ENCODE measurements around the gene GPT2.

The GPT2 gene

DNA sequence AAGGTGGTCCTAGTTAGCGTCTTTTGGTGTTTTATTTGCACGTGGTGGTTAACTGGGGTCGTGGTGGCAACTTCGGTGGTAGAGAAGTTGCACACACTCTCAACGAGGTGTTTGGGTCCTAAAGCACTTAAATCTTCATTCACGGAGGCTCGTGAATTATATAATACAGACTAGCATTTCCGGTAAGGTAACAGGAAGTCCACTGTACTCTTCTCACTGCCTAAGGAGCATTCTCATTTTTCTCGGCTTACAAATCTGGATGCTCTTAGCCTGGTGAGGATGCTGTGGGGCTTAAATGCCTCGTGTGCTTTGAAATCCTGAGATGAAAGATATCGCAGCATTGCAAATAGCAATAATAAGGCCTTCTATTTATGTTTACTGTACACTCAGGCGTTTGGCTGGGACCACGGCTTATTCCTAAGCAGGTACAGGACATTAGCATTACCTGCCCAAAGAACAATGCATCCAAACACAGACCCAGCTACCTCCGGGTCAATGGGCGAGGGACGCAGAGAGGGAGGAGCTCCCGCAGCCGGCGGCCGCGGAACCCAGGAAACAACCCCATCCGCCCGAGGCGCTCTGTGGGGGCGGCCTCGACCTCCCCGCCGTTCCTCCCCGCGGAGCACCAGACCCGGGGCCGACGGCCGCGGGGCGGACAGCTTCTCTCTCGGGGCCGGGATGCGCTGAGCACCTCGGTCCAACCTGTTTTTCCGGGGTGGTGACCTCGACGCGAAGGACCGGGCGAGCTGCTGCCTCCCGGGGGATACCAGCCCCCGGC is 88.5 kb downstream of the GPT2 start:
- peak; percentile 57 for DNase-seq (ENCODE audit: low read depth)

DNA sequence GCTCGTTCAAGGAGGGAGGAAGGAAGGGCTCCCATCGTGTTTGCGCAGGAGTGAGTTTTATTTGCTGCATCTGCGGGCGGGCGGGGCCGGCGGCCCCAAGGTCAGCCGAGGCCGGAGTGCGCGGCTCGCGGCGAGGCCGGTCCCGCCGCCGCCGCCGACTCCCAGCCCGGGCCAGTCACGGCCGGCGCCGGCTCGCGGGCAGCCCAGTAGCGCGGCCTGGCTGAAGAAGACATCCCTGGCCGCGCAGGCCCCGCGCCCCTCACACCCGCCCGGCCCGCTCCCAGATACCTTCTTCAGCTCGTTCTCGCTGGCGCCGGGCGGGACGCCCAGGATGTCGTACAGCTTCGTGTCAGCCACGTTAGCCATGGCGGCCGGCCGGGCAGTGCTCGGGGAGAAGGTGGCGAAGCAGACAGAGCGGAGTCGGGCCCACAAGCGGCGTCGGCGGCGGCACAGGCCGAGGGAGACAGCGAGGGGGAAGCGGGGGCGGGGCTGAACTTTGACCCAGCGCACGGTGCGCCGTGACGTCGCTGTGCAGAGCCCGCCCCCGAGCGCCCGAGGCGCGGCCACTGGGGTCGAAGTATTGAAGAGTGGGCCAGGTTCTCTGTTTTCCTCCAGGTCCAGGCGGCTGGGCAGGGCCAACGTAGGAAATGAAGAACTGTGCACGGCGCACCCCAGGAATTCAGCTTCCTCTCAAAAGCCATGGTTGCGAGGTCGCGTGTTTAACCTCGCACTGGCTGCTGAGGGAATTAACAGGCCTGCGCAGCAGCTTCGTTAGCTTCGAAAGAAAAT is 89.2 kb downstream of the GPT2 start, which contains the start of gene DNAJA2:
TSS of gene DNAJA2 (minus strand) at position 468 of the 789 bp plus-strand sequence. CDS start at position 366, 102 bp downstream.
- DNase-seq (ENCODE audit: low read depth), result peak; percentile 91

- no peak for DNase-seq (ENCODE audit: low read depth)
These were observed 89.8 kb downstream of the GPT2 start for GRCh38 chr16:46973996-46974324.

DNA sequence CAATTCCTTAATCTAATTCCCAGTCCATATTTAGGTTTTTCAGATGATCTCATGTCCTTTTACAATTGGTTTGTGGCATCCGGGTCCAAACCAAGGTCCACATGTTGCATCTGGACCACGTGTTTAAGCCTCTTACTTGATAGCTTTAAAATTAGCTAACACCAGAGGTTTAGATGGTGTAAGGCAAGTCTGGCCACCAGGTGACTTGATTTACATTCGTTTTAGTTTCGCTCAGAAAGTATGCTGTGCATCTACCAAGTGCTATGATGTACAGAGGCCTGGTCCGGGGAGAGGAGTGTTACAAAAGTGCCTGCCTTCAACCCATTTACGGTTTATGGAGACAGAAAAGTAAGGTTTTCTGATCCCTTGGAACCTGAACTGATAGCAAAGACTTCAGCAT is 90.2 kb downstream of the GPT2 start:
- peak; percentile 53 for DNase-seq (ENCODE audit: low read depth)

- no peak for DNase-seq (ENCODE audit: low read depth)
These were observed 91.0 kb downstream of the GPT2 start for GRCh38 chr16:46975165-46975564.

GRCh38 chr16:46975908-46976470 is 91.8 kb downstream of the GPT2 start:
- DNase-seq (ENCODE audit: low read depth), result no peak

GRCh38 chr16:46976550-46976949 is 92.4 kb downstream of the GPT2 start:
- DNase-seq (ENCODE audit: low read depth), result no peak

Measured in ELR (cell line).